H1 (cell line): ENCODE measurements around the gene XYLB. TPM values are rescaled to one million over a fixed set of nuclear protein-coding genes. Genes with fewer than 3 reads are reported as not detected.

Experiments
- CTCF ChIA-PET: fragments of 300-600 bp; sonication (Branson Sonifier 250); formaldehyde crosslinking; loops from one replicate; lab custom pipeline; 2021; ENCODE audit not compliant: partially characterized antibody; lab: Charles Lee
- POLR2A ChIA-PET: fragments of 300-600 bp; sonication (Branson Sonifier 250); formaldehyde crosslinking; loops from one replicate; lab custom pipeline; 2021; ENCODE audit warnings: inconsistent platforms; ENCODE audit not compliant: partially characterized antibody; lab: Charles Lee
- DNase-seq, 2 experiments: peaks; one replicate each; pipeline versions ENCODE4 v3.0.0 to v3.0.0-alpha.2; 2010 to 2022; ENCODE audit warnings: low spot score in 2 of 2, low read depth in 1 of 2, mixed read lengths in 1 of 2
- FAIRE-seq: peaks from 2 replicates; lab custom pipeline; 2011; peaks lifted over from hg19 to GRCh38; lab: Jason Lieb, UNC
- H2AFZ ChIP-seq: 2 replicates; pipeline ENCODE4 v1.8.1; 2012; ENCODE audit warnings: low read length, inconsistent platforms
- H2AK5ac ChIP-seq: 2 replicates; pipeline ENCODE4 v1.6.1; 2013; ENCODE audit warnings: low read depth, low read length
- H2BK120ac ChIP-seq: replicated peaks from 2 replicates; pipeline ENCODE3; 2013; ENCODE audit warnings: low read depth, low read length, inconsistent platforms
- H2BK12ac ChIP-seq: 2 replicates; pipeline ENCODE4 v1.6.1; 2013; ENCODE audit warnings: low read depth, low read length
- H2BK15ac ChIP-seq: 2 replicates; pipeline ENCODE4 v1.6.1; 2013; ENCODE audit warnings: low read length
- H2BK20ac ChIP-seq: 2 replicates; pipeline ENCODE4 v1.6.1; 2013; ENCODE audit warnings: low read length
- H2BK5ac ChIP-seq: 2 replicates; pipeline ENCODE4 v1.6.1; 2013; ENCODE audit warnings: low read depth, low read length
- H3K14ac ChIP-seq: 2 replicates; pipeline ENCODE4 v1.6.1; 2013; ENCODE audit warnings: inconsistent platforms; ENCODE audit not compliant: insufficient read length
- H3K18ac ChIP-seq: 2 replicates; pipeline ENCODE4 v1.6.1; 2013; ENCODE audit warnings: low read length; ENCODE audit errors: extremely low read depth
- H3K23ac ChIP-seq: 2 replicates; pipeline ENCODE4 v1.6.1; 2013; ENCODE audit warnings: inconsistent platforms; ENCODE audit not compliant: insufficient read length
- H3K23me2 ChIP-seq: 2 replicates; pipeline ENCODE4 v1.6.1; 2013; ENCODE audit warnings: low read depth, low read length
- H3K27ac ChIP-seq: 2 replicates; pipeline ENCODE4 v1.6.1; 2011; ENCODE audit warnings: low read depth, low read length, inconsistent platforms
- H3K27me3 ChIP-seq, 4 experiments: replicated peaks in 1 of 4; 1 replicate in 1 of 4; 2 replicates in 3 of 4; pipeline versions ENCODE4 v1.6.1 to v1.8.1; 2011 to 2013; ENCODE audit warnings: low read length in 3 of 4, mild to moderate bottlenecking in 3 of 4, inconsistent platforms in 2 of 4, mixed read lengths in 2 of 4, moderate library complexity in 1 of 4; ENCODE audit not compliant: control insufficient read depth in 3 of 4, insufficient read depth in 3 of 4; ENCODE audit errors: extremely low read depth in 1 of 4
- H3K36me3 ChIP-seq, 4 experiments: 2 replicates each; pipeline versions ENCODE4 v1.6.1 to v1.8.1; 2011 to 2013; ENCODE audit warnings: mild to moderate bottlenecking in 4 of 4, low read length in 3 of 4, moderate library complexity in 2 of 4, control low read depth in 1 of 4, inconsistent platforms in 1 of 4; ENCODE audit not compliant: insufficient read depth in 4 of 4, control insufficient read depth in 2 of 4
- H3K4ac ChIP-seq: replicated peaks from 2 replicates; pipeline ENCODE3; 2013; ENCODE audit warnings: low read length, low read depth, mixed read lengths, inconsistent platforms; ENCODE audit not compliant: insufficient read length
- H3K4me1 ChIP-seq, 4 experiments: replicated peaks in 1 of 4; 1 replicate in 1 of 4; 2 replicates in 3 of 4; pipeline versions ENCODE4 v1.6.1 to v1.8.1; 2011 to 2013; ENCODE audit warnings: low read length in 3 of 4, inconsistent platforms in 2 of 4, mixed read lengths in 1 of 4; ENCODE audit not compliant: insufficient read depth in 4 of 4, control insufficient read depth in 3 of 4
- H3K4me2 ChIP-seq, 2 experiments: 2 replicates each; pipeline versions ENCODE4 v1.6.1 to v1.8.1; 2011 to 2013; ENCODE audit warnings: low read depth in 2 of 2, low read length in 2 of 2, control low read depth in 1 of 2, inconsistent platforms in 1 of 2, mild to moderate bottlenecking in 1 of 2; ENCODE audit not compliant: insufficient read depth in 1 of 2
- H3K4me3 ChIP-seq, 4 experiments: fragments of 200-600, 300-600 bp in 1 of 4; sonication (generic), shearing (Covaris generic), sonication (Bioruptor Twin) in 1 of 4; 2 replicates each; pipeline versions ENCODE4 v1.5.1 to v1.8.1; 2011 to 2016; ENCODE audit warnings: low read length in 4 of 4, low read depth in 3 of 4, control low read depth in 2 of 4, inconsistent platforms in 2 of 4, mild to moderate bottlenecking in 2 of 4, mixed read lengths in 1 of 4, moderate library complexity in 1 of 4; ENCODE audit not compliant: insufficient read depth in 2 of 4; ENCODE audit errors: extremely low read depth in 1 of 4
- H3K56ac ChIP-seq: replicated peaks from 2 replicates; pipeline ENCODE3; 2013; ENCODE audit warnings: low read depth, mild to moderate bottlenecking, mixed read lengths, low read length, inconsistent platforms; ENCODE audit not compliant: insufficient read length
- H3K79me1 ChIP-seq: 2 replicates; pipeline ENCODE4 v1.6.1; 2013; ENCODE audit warnings: low read depth, low read length, control low read depth
- H3K79me2 ChIP-seq, 2 experiments: 2 replicates each; pipeline versions ENCODE4 v1.6.1 to v1.8.1; 2012 to 2013; ENCODE audit warnings: low read length in 2 of 2, mild to moderate bottlenecking in 2 of 2, inconsistent platforms in 1 of 2; ENCODE audit not compliant: insufficient read depth in 2 of 2, control insufficient read depth in 1 of 2
- H3K9ac ChIP-seq, 4 experiments: replicated peaks in 1 of 4; 1 replicate in 1 of 4; 2 replicates in 3 of 4; pipeline versions ENCODE4 v1.6.1 to v1.8.1; 2011 to 2013; ENCODE audit warnings: low read depth in 3 of 4, low read length in 3 of 4, control low read depth in 2 of 4, mild to moderate bottlenecking in 2 of 4, moderate library complexity in 2 of 4, inconsistent platforms in 1 of 4; ENCODE audit errors: extremely low read depth in 1 of 4
- H3K9me3 ChIP-seq, 2 experiments: 2 replicates each; pipeline versions ENCODE4 v1.6.1 to v1.8.1; 2012 to 2013; ENCODE audit warnings: mild to moderate bottlenecking in 2 of 2, moderate library complexity in 2 of 2, control low read depth in 1 of 2, inconsistent platforms in 1 of 2, low read depth in 1 of 2, low read length in 1 of 2, mixed read lengths in 1 of 2; ENCODE audit not compliant: insufficient read depth in 2 of 2
- H4K20me1 ChIP-seq, 2 experiments: replicated peaks in 1 of 2; 2 replicates each; pipeline versions ENCODE3 to v1.8.1; 2011 to 2013; ENCODE audit warnings: inconsistent platforms in 2 of 2, low read length in 2 of 2, mild to moderate bottlenecking in 1 of 2; ENCODE audit not compliant: insufficient read depth in 2 of 2, control insufficient read depth in 1 of 2
- H4K5ac ChIP-seq: 2 replicates; pipeline ENCODE4 v1.6.1; 2013; ENCODE audit warnings: low read length, low read depth, mixed read lengths, inconsistent platforms; ENCODE audit not compliant: insufficient read length
- H4K8ac ChIP-seq: 2 replicates; pipeline ENCODE4 v1.8.0; 2013; ENCODE audit warnings: mild to moderate bottlenecking, moderate library complexity, low read length, inconsistent platforms; ENCODE audit not compliant: insufficient read depth; ENCODE audit errors: extremely low read depth
- H4K91ac ChIP-seq: replicated peaks from 2 replicates; pipeline ENCODE3; 2013; ENCODE audit warnings: low read length, mixed read lengths, inconsistent platforms; ENCODE audit not compliant: insufficient read length
- ATF3 ChIP-seq: IDR thresholded peaks from 2 replicates; pipeline ENCODE4 v1.6.1; 2011; ENCODE audit warnings: low read depth, mild to moderate bottlenecking, low read length; ENCODE audit not compliant: insufficient read depth
- E2F6 ChIP-seq: IDR thresholded peaks from 2 replicates; pipeline ENCODE4 v1.6.1; 2012; ENCODE audit warnings: inconsistent platforms
- EGR1 ChIP-seq: IDR thresholded peaks from 2 replicates; pipeline ENCODE4 v1.6.1; 2011; ENCODE audit warnings: low read depth, low read length, borderline replicate concordance
- EP300 ChIP-seq, 2 experiments: IDR thresholded peaks; 1 replicate in 1 of 2; 2 replicates in 1 of 2; pipeline ENCODE4 v1.6.1; 2011 to 2012; ENCODE audit warnings: low read depth in 2 of 2, low read length in 2 of 2, mild to moderate bottlenecking in 2 of 2, borderline replicate concordance in 1 of 2, inconsistent platforms in 1 of 2, moderate library complexity in 1 of 2
- EZH2 ChIP-seq: fragments of 200-600 bp; sonication (generic); IDR thresholded peaks from 2 replicates; pipeline ENCODE4 v1.7.1; 2012; ENCODE audit warnings: low read depth, mild to moderate bottlenecking, moderate library complexity, low read length, inconsistent platforms; ENCODE audit not compliant: severe bottlenecking
- KDM1A ChIP-seq: fragments of 200-600, 300-600 bp; sonication (generic); IDR thresholded peaks from 2 replicates; pipeline ENCODE4 v1.7.1; 2016; ENCODE audit warnings: mild to moderate bottlenecking, low read length, borderline replicate concordance
- KDM4A ChIP-seq: IDR thresholded peaks from one replicate; pipeline ENCODE4 v1.7.1; 2012; ENCODE audit warnings: low read depth, mild to moderate bottlenecking, moderate library complexity, low read length, inconsistent platforms; ENCODE audit not compliant: severe bottlenecking
- RXRA ChIP-seq: IDR thresholded peaks from 2 replicates; pipeline ENCODE4 v1.6.1; 2011; ENCODE audit warnings: low read depth, mild to moderate bottlenecking, low read length, moderate library complexity; ENCODE audit not compliant: insufficient read depth
- SUZ12 ChIP-seq: fragments of 200-600 bp; sonication (generic); IDR thresholded peaks from 2 replicates; pipeline ENCODE4 v1.6.1; 2012; ENCODE audit warnings: mild to moderate bottlenecking, inconsistent platforms, low read length, moderate library complexity, mixed read lengths
- ZNF274 ChIP-seq: IDR thresholded peaks from 2 replicates; pipeline ENCODE4 v1.7.0; 2012; ENCODE audit warnings: low read length, borderline replicate concordance; ENCODE audit errors: extremely low read depth
- WGBS, 2 experiments: shearing (Covaris generic) in 1 of 2; methylation state at CpG; one replicate each; pipeline versions ENCODE4 v1.1.6 to v1.1.7; 2013 to 2015; ENCODE audit warnings: low lambda C conversion rate in 2 of 2, mixed read lengths in 2 of 2, inconsistent platforms in 1 of 2, low coverage in 1 of 2, missing lambda C conversion rate in 1 of 2; ENCODE audit not compliant: insufficient replicate concordance in 2 of 2, insufficient coverage in 1 of 2, insufficient read length in 1 of 2; ENCODE audit errors: extremely low coverage in 1 of 2, missing lambda C conversion rate in 1 of 2; 5-methylcytosine and 5-hydroxymethylcytosine counted together
- polyA plus RNA-seq, 7 experiments: library from polyadenylated mRNA; depleted of rRNA in 3 of 7; stranded (reverse) in 5 of 7; unstranded in 2 of 7; fragments of >200 nt in 5 of 7; fragments of 200-250 nt in 2 of 7; gene quantifications; 1 replicate in 5 of 7; 2 replicates in 1 of 7; 4 replicates in 1 of 7; pipeline versions ENCODE4 v1.2.1 to v1.2.3, GENCODE V29; 2011 to 2013; ENCODE audit warnings: missing spikeins in 2 of 7, mixed read lengths in 2 of 7
- total RNA-seq: library from RNA; stranded (reverse); fragmentation: NEBNext Ultra II Directional; extraction: Animal tissue kit (Norgen Biotek cat#: 25700); gene quantifications from 2 replicates; pipeline ENCODE4 v1.2.1, GENCODE V29; 2021

Gene XYLB
- total and polyA plus RNA-seq, 2 of the 8 experiments (the other 6 are each of a cell fraction or from before 2014, with no cell fraction given): 1.7 to 5.5 TPM

GRCh38 chr3:38397320-38397719 lies 50.7 kb downstream of the XYLB start:
- peak in 1 of 2 experiments; percentile 74 for DNase-seq
- H3K4me1 ChIP-seq: no peaks in the 10 kb centered on the region
- no peak overlapping the region for H3K4me2 ChIP-seq

More at GRCh38 chr3:38397320-38397719, 50.7 kb downstream of the XYLB start:
- 68% methylated on average over 5 of the region's 5 CpGs; no CpG with 5 or more reads in 1 of the 2 experiments for WGBS, 2 experiments
- Histone ChIP-seq H2AFZ (no peak overlapping the region), H4K20me1 (no peaks in the 10 kb centered on the region), H4K5ac (no peak overlapping the region), H3K9me3 (no peaks in the 10 kb centered on the region), H3K27ac (no peak overlapping the region), H3K4me3 (no peak overlapping the region), H2BK120ac (no peak overlapping the region), H3K79me1 (no peaks in the 10 kb centered on the region), H3K79me2 (no peaks in the 10 kb centered on the region), H2BK5ac (no peak overlapping the region), H3K36me3 (peaks cover 0 to 13% (median 2%) of the 10 kb centered on the region in 4 experiments; a peak in 4 of 8 replicates), H4K91ac (no peak overlapping the region), H2BK15ac (no peak overlapping the region), H3K27me3 (no peaks in the 10 kb centered on the region), H3K18ac (no peak overlapping the region), H3K9ac (no peak overlapping the region; a peak in 1 of 7 replicates), H3K14ac (no peak overlapping the region), H3K23ac (no peak overlapping the region), H2BK20ac (no peak overlapping the region), H2BK12ac (no peak overlapping the region), H2AK5ac (no peak overlapping the region), H3K23me2 (no peaks in the 10 kb centered on the region), H3K4ac (no peak overlapping the region), H3K56ac (no peak overlapping the region), H4K8ac (no peak overlapping the region)
- TF ChIP-seq E2F6: no peak
- TF ChIP-seq KDM4A: no peak
- TF ChIP-seq RXRA: no peak
- TF ChIP-seq KDM1A: no peak
- no peak for TF ChIP-seq SUZ12
- TF ChIP-seq ATF3: no peak
- TF ChIP-seq EP300 (IDR thresholded peaks at IDR 0.05; ENCODE audit: borderline replicate concordance in 1 of 2, low read depth in 2 of 2, low read length in 2 of 2): no peak
- no peak for TF ChIP-seq EGR1
- no peak for TF ChIP-seq EZH2
- no peak for TF ChIP-seq ZNF274
- POLR2A ChIA-PET: no interaction called here
- CTCF ChIA-PET: interaction anchor here (0.7 to 1.7 kb wide), 4 partner anchors 47 to 123 kb away, joined by 3 to 4 read pairs (median 3); partner anchors contain the start of gene XYLB
- FAIRE-seq: no peak
